Lower leg skin (tissue), 4 donors: ENCODE measurements around the gene PLEKHB2. TPM values are rescaled to one million over a fixed set of nuclear protein-coding genes. Genes with fewer than 3 reads are reported as not detected.

Experiments
- DNase-seq, 2 donors: peaks; one replicate each; pipeline ENCODE4 v3.0.0-alpha.2; 2019; ENCODE audit warnings: low spot score in 2 of 2
- H3K4me3 ChIP-seq: fragments of 200-600 bp; sonication (generic); 2 replicates; pipeline ENCODE4 v1.5.1; 2017; ENCODE audit warnings: mild to moderate bottlenecking, low read depth; ENCODE audit not compliant: poor library complexity, severe bottlenecking
- CTCF ChIP-seq, 3 donors: fragments of 450-650 bp; IDR thresholded peaks; one replicate each; pipeline ENCODE4 v1.5.1; 2016; ENCODE audit warnings: antibody characterized with exemption in 3 of 3, mild to moderate bottlenecking in 3 of 3, moderate library complexity in 2 of 3
- POLR2A ChIP-seq, 2 donors: fragments of 450-650 bp; IDR thresholded peaks; one replicate each; pipeline ENCODE4 v1.6.1; 2016 to 2017; ENCODE audit warnings: antibody characterized with exemption in 2 of 2, mild to moderate bottlenecking in 1 of 2, moderate library complexity in 1 of 2
- WGBS, 2 donors: methylation state at CpG; one replicate each; pipeline ENCODE4 v1.1.5; 2018; 5-methylcytosine and 5-hydroxymethylcytosine counted together
- intact Hi-C: fragments of 100-400 bp; cut with DNase I; formaldehyde crosslinking; loops from one replicate; pipeline ENCODE4 v1.15.0; 2023; ENCODE audit warnings: low total_unique reads
- total RNA-seq, 4 donors: library from RNA; depleted of rRNA; stranded (reverse); fragments of >200 nt; gene quantifications; one replicate each; pipeline ENCODE4 v1.1.0, GENCODE V29; 2016

PLEKHB2 gene
- total RNA-seq, 4 donors from 2014 or later, result 39.8 to 58.3 (median 45.6) TPM

GRCh38 chr2:131127981-131128380, 22.8 kb downstream of the PLEKHB2 start:
- no peak for TF ChIP-seq POLR2A (IDR thresholded peaks at IDR 0.05)
- no peak for TF ChIP-seq CTCF (IDR thresholded peaks at IDR 0.05)
- 89 to 93% methylated on average over 3 of the region's 3 CpGs for WGBS, 2 donors
- no peak for DNase-seq
- intact Hi-C loops, result no loop called here
- H3K4me3 ChIP-seq, result no peak overlapping the region

GRCh38 chr2:131130298-131130596, 25.1 kb downstream of the PLEKHB2 start:
- H3K4me3 ChIP-seq, result no peak overlapping the region
- TF ChIP-seq CTCF (IDR thresholded peaks at IDR 0.05), result no peak
- TF ChIP-seq POLR2A (IDR thresholded peaks at IDR 0.05), result no peak
- intact Hi-C loops, result no loop called here
- no peak for DNase-seq
- 99 to 100% methylated on average over 2 of the region's 2 CpGs for whole genome bisulfite sequencing, 2 donors

- H3K4me3 ChIP-seq, result no peak overlapping the region
- intact Hi-C loops, result no loop called here
- DNase-seq, result no peak
- TF ChIP-seq POLR2A (IDR thresholded peaks at IDR 0.05) (no peak), CTCF (IDR thresholded peaks at IDR 0.05) (no peak)
- 87 to 93% methylated on average over 8 of the region's 8 CpGs for WGBS, 2 donors
These were observed 27.6 kb downstream of the PLEKHB2 start for GRCh38 chr2:131132729-131133128.

GRCh38 chr2:131140581-131140980, 35.4 kb downstream of the PLEKHB2 start:
- no peak for TF ChIP-seq CTCF (IDR thresholded peaks at IDR 0.05)
- no peak for TF ChIP-seq POLR2A (IDR thresholded peaks at IDR 0.05)
- no peak overlapping the region for H3K4me3 ChIP-seq
- no peak for DNase-seq
- intact Hi-C loops, result no loop called here
- WGBS, 2 donors, result 91 to 96% methylated on average over 2 of the region's 2 CpGs

GRCh38 chr2:131142849-131143248, 37.7 kb downstream of the PLEKHB2 start:
- intact Hi-C loops, result no loop called here
- no peak overlapping the region for H3K4me3 ChIP-seq
- TF ChIP-seq POLR2A (IDR thresholded peaks at IDR 0.05), result no peak
- TF ChIP-seq CTCF (IDR thresholded peaks at IDR 0.05), result no peak
- 94 to 98% methylated on average over 5 of the region's 5 CpGs for WGBS, 2 donors
- no peak for DNase-seq

GRCh38 chr2:131143803-131144202, 38.7 kb downstream of the PLEKHB2 start:
- 92 to 93% methylated on average over 6 of the region's 6 CpGs for WGBS, 2 donors
- TF ChIP-seq CTCF (IDR thresholded peaks at IDR 0.05), result no peak
- no peak for TF ChIP-seq POLR2A (IDR thresholded peaks at IDR 0.05)
- DNase-seq, result no peak
- intact Hi-C loops, result no loop called here
- no peak overlapping the region for H3K4me3 ChIP-seq
